ENCODE data around the gene CCL16.

CCL16 gene

DNA sequence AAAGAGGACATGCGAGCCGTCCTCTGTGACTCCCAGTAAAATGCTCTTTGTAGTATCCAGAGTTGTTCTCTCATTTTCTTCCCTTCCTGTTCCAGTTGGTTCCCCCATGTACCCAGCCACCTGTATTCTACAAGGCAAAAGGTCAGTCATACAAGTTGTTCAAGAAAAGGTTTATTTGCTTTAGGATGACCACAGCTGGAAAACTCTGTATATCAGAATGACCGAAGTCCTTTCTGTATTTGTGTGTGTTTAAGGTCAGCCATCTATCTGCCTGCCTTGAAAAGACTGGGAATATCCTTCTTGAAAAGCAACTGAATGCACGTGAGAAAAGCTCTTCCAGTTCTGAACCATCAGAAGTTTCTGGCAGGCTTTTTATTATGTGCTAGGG lies 8.4 kb downstream of the CCL16 start:
- TF ChIP-seq YY1 (IDR thresholded peaks at IDR 0.05; ENCODE audit: insufficient read depth, insufficient read length) (no peak), ZNF274 (IDR thresholded peaks at IDR 0.05; ENCODE audit: low read depth, low read length) (no peak), SUZ12 (IDR thresholded peaks at IDR 0.05; ENCODE audit: extremely low read depth, insufficient read depth, insufficient read length) (no peak)
- no peak overlapping the region for H3K9ac ChIP-seq (ENCODE audit: insufficient read length, low read depth)
- no peaks in the 10 kb centered on the region for H3K36me3 ChIP-seq (ENCODE audit: insufficient read depth, insufficient read length, low read length)
- H3K4me1 ChIP-seq (ENCODE audit: insufficient read depth, insufficient read length), result no peaks in the 10 kb centered on the region
- no peak overlapping the region for H3K4me3 ChIP-seq (ENCODE audit: insufficient read length, low read depth)
- H3K27me3 ChIP-seq (ENCODE audit: insufficient read depth, insufficient read length), result no peaks in the 10 kb centered on the region
- no peak for DNase-seq (ENCODE audit: low read depth, low spot score)
- H3K9me3 ChIP-seq (ENCODE audit: insufficient read depth, low read length), result no peaks in the 10 kb centered on the region

DNA sequence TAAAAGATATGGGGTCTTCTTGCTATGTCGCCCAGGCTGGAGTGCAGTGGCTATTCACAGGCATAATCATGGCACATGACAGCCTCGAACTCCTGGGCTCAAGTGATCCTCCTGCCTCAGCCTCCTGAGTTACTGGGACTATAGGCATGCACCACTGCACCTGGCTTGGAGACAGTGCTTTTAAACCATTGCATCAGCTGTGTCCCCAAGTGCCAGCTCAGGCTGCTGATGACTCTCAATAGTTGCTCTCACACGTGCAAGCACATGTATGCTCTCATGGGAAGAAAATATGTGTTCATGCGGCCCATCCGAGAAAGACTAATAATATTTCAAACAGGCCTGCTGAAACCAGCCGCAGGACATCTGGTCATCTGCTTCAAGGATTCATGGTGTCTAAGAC lies 8.8 kb downstream of the CCL16 start:
- TF ChIP-seq SUZ12 (IDR thresholded peaks at IDR 0.05; ENCODE audit: extremely low read depth, insufficient read depth, insufficient read length) (no peak), YY1 (IDR thresholded peaks at IDR 0.05; ENCODE audit: insufficient read depth, insufficient read length) (no peak), ZNF274 (IDR thresholded peaks at IDR 0.05; ENCODE audit: low read depth, low read length) (no peak)
- H3K9ac ChIP-seq (ENCODE audit: insufficient read length, low read depth), result no peak overlapping the region
- H3K4me1 ChIP-seq (ENCODE audit: insufficient read depth, insufficient read length), result no peaks in the 10 kb centered on the region
- no peak overlapping the region for H3K4me3 ChIP-seq (ENCODE audit: insufficient read length, low read depth)
- H3K9me3 ChIP-seq (ENCODE audit: insufficient read depth, low read length), result no peaks in the 10 kb centered on the region
- no peak for DNase-seq (ENCODE audit: low read depth, low spot score)
- H3K27me3 ChIP-seq (ENCODE audit: insufficient read depth, insufficient read length), result no peaks in the 10 kb centered on the region
- H3K36me3 ChIP-seq (ENCODE audit: insufficient read depth, insufficient read length, low read length), result no peaks in the 10 kb centered on the region

DNA sequence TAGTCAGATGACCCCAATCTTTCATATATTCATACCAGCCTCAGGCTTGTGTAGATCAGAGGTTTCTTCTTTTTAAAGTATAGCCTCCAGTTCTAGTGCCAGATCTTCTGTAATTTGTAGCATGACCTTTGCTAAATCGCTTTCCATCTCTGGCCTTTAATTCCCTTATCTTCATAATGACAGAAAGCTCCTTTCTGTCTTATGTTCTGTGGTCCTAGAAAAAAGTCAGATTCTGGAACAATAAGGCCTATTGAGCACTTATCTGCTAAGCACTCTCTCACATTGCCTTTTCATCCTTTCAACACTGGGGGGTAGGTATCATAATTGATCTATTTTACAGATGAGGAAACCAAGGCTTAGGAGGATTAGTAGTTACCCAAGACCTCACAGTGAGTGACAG lies 9.2 kb downstream of the CCL16 start:
- H3K9ac ChIP-seq (ENCODE audit: insufficient read length, low read depth), result no peak overlapping the region
- H3K4me1 ChIP-seq (ENCODE audit: insufficient read depth, insufficient read length), result no peaks in the 10 kb centered on the region
- H3K27me3 ChIP-seq (ENCODE audit: insufficient read depth, insufficient read length), result no peaks in the 10 kb centered on the region
- H3K9me3 ChIP-seq (ENCODE audit: insufficient read depth, low read length), result no peaks in the 10 kb centered on the region
- no peak for DNase-seq (ENCODE audit: low read depth, low spot score)
- TF ChIP-seq YY1 (IDR thresholded peaks at IDR 0.05; ENCODE audit: insufficient read depth, insufficient read length) (no peak), SUZ12 (IDR thresholded peaks at IDR 0.05; ENCODE audit: extremely low read depth, insufficient read depth, insufficient read length) (no peak), ZNF274 (IDR thresholded peaks at IDR 0.05; ENCODE audit: low read depth, low read length) (no peak)
- H3K36me3 ChIP-seq (ENCODE audit: insufficient read depth, insufficient read length, low read length), result no peaks in the 10 kb centered on the region
- no peak overlapping the region for H3K4me3 ChIP-seq (ENCODE audit: insufficient read length, low read depth)

DNA sequence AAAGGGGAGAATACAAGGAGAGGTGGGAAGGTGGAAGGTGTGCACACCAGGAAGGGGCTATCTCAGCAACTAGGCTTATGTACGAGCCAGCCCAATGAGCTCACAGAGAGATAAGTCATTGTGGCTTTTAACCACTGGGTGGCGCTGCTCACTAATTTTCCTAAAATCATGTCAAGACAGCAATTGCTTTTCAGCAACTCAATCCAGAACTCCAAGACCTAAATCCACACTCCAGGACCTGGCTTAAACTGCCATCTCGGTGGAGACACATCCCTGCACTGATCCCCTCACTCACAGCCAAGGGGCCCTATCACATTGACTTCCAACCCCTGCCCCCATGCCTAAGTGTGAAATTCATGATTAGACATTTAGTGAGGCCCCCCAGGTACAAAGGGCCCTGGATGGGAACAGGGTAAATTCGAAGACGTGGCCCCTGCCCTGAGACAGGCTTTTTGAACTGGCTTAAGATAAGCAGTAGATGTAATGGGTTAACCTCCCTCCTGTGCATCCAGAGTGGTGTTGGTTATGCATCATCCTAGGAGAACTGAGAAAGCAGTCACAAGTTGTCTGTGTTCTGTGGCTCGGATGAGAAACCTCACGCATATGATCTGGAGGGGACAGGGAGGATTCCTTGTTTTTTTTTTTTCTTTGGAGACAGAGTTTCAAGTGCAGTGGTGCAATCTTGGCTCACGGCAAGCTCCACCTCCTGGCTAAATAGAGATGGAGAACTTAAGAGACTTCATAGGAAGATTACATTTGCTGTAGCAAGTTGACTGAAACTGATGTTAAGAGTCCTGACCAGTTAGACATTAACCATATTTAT lies 11.5 kb downstream of the CCL16 start:
- H3K4me3 ChIP-seq (ENCODE audit: insufficient read length, low read depth), result no peak overlapping the region
- H3K9ac ChIP-seq (ENCODE audit: insufficient read length, low read depth), result no peak overlapping the region
- H3K4me1 ChIP-seq (ENCODE audit: insufficient read depth, insufficient read length), result no peaks in the 10 kb centered on the region
- no peaks in the 10 kb centered on the region for H3K27me3 ChIP-seq (ENCODE audit: insufficient read depth, insufficient read length)
- TF ChIP-seq SUZ12 (IDR thresholded peaks at IDR 0.05; ENCODE audit: extremely low read depth, insufficient read depth, insufficient read length), result no peak
- no peak for TF ChIP-seq ZNF274 (IDR thresholded peaks at IDR 0.05; ENCODE audit: low read depth, low read length)
- TF ChIP-seq YY1 (IDR thresholded peaks at IDR 0.05; ENCODE audit: insufficient read depth, insufficient read length), result no peak
- peak; percentile 72 for DNase-seq (ENCODE audit: low read depth, low spot score)
- no peaks in the 10 kb centered on the region for H3K36me3 ChIP-seq (ENCODE audit: insufficient read depth, insufficient read length, low read length)
- no peaks in the 10 kb centered on the region for H3K9me3 ChIP-seq (ENCODE audit: insufficient read depth, low read length)

DNA sequence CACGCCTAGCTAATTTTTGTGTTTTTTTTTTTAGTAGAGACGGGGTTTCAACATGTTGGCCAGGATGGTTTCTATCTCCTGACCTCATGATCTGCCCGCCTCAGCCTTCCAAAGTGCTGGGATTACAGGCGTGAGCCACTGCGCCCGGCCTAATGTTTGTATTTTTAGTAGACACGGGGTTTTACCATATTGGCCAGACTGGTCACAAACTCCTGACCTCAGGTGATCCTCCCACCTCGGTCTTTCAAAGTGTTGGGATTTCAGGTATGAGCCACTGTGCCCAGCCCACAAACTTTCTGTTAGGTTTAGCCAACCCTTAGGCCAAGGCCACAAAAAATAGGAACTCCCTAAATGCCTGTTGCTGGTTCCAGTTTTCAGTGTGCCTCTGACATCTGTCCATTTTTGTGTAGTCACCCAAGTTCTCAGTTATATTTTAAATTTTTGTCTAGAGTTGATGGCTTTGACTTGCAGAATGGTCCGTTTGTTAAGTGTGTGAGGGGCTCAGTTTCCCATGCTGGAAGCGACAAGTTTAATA lies 12.7 kb downstream of the CCL16 start:
- Histone ChIP-seq H3K9ac (ENCODE audit: insufficient read length, low read depth) (no peak overlapping the region), H3K9me3 (ENCODE audit: insufficient read depth, low read length) (no peaks in the 10 kb centered on the region), H3K4me3 (ENCODE audit: insufficient read length, low read depth) (no peak overlapping the region), H3K27me3 (ENCODE audit: insufficient read depth, insufficient read length) (no peaks in the 10 kb centered on the region), H3K36me3 (ENCODE audit: insufficient read depth, insufficient read length, low read length) (no peaks in the 10 kb centered on the region), H3K4me1 (ENCODE audit: insufficient read depth, insufficient read length) (no peaks in the 10 kb centered on the region)
- TF ChIP-seq SUZ12 (IDR thresholded peaks at IDR 0.05; ENCODE audit: extremely low read depth, insufficient read depth, insufficient read length) (no peak), YY1 (IDR thresholded peaks at IDR 0.05; ENCODE audit: insufficient read depth, insufficient read length) (no peak), ZNF274 (IDR thresholded peaks at IDR 0.05; ENCODE audit: low read depth, low read length) (no peak)
- no peak for DNase-seq (ENCODE audit: low read depth, low spot score)

DNA sequence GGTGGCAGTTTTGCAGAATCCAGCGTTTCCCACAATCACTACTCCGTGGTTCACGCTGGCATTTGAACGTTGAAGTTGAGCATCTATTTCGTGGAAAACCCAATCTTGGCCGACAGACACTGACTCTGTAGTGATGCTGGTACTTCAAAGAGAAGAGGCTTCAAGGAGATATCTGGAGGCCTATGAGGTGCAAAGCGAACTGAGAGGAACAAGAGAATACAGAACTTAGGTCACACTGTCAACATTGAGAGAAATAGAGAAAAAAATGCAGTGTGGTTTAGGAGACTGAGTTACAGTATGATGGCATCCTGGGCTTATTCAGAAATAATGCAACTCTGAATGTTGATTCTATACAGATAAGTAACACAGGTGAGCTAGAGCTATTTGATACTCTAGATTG lies 16.0 kb downstream of the CCL16 start:
- Histone ChIP-seq H3K4me1 (ENCODE audit: insufficient read depth, insufficient read length) (no peaks in the 10 kb centered on the region), H3K9ac (ENCODE audit: insufficient read length, low read depth) (no peak overlapping the region), H3K27me3 (ENCODE audit: insufficient read depth, insufficient read length) (no peaks in the 10 kb centered on the region), H3K36me3 (ENCODE audit: insufficient read depth, insufficient read length, low read length) (no peaks in the 10 kb centered on the region), H3K4me3 (ENCODE audit: insufficient read length, low read depth) (no peak overlapping the region), H3K9me3 (ENCODE audit: insufficient read depth, low read length) (no peaks in the 10 kb centered on the region)
- no peak for DNase-seq (ENCODE audit: low read depth, low spot score)
- TF ChIP-seq YY1 (IDR thresholded peaks at IDR 0.05; ENCODE audit: insufficient read depth, insufficient read length) (no peak), ZNF274 (IDR thresholded peaks at IDR 0.05; ENCODE audit: low read depth, low read length) (no peak), SUZ12 (IDR thresholded peaks at IDR 0.05; ENCODE audit: extremely low read depth, insufficient read depth, insufficient read length) (no peak)

DNA sequence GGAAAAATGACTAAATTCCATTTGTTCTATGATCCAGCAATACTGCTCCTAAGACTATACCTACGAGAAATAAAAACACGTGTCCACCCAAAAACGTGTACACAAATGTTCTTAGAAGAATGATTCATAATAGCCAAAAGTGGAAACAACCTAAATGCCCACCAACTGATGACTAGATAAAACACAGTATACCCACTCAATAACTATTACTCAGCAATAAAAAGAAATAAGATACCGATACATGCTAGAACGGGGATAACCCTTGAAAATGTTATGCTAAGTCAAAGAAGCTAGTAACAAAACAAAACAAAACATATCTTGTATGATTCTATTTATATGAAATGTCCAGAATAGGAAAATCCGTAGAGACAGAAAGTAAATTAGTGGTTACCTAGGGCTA lies 17.6 kb downstream of the CCL16 start:
- Histone ChIP-seq H3K27me3 (ENCODE audit: insufficient read depth, insufficient read length) (no peaks in the 10 kb centered on the region), H3K4me1 (ENCODE audit: insufficient read depth, insufficient read length) (no peaks in the 10 kb centered on the region), H3K36me3 (ENCODE audit: insufficient read depth, insufficient read length, low read length) (no peaks in the 10 kb centered on the region), H3K9me3 (ENCODE audit: insufficient read depth, low read length) (no peaks in the 10 kb centered on the region), H3K9ac (ENCODE audit: insufficient read length, low read depth) (no peak overlapping the region), H3K4me3 (ENCODE audit: insufficient read length, low read depth) (no peak overlapping the region)
- no peak for TF ChIP-seq SUZ12 (IDR thresholded peaks at IDR 0.05; ENCODE audit: extremely low read depth, insufficient read depth, insufficient read length)
- TF ChIP-seq YY1 (IDR thresholded peaks at IDR 0.05; ENCODE audit: insufficient read depth, insufficient read length), result no peak
- TF ChIP-seq ZNF274 (IDR thresholded peaks at IDR 0.05; ENCODE audit: low read depth, low read length), result no peak
- no peak for DNase-seq (ENCODE audit: low read depth, low spot score)
